Vagina (tissue), 2 donors: ENCODE data around the gene CPSF4.
A peak's percentile ranks its signal among the peaks of the same experiment; 100 is the strongest.

ENCODE experiments used
- POLR2A ChIP-seq, 2 donors: fragments of 450-650 bp; IDR thresholded peaks; one replicate each; pipeline ENCODE4 v1.6.1; 2017; ENCODE audit warnings: antibody characterized with exemption in 2 of 2, mild to moderate bottlenecking in 2 of 2, moderate library complexity in 2 of 2
- POLR2AphosphoS5 ChIP-seq, 2 donors: sonication (generic); formaldehyde crosslinking; IDR thresholded peaks; one replicate each; pipeline ENCODE4 v1.9.0; 2017; ENCODE audit warnings: antibody characterized with exemption in 2 of 2, mild to moderate bottlenecking in 2 of 2, low read depth in 1 of 2; ENCODE audit not compliant: insufficient read depth in 1 of 2
- TF ChIP-seq, protein P1 (sequence below), 3 experiments: fragments of 450-650 bp in 2 of 3; fragments of 200-600 bp in 1 of 3; sonication (generic) in 1 of 3; IDR thresholded peaks; one replicate each; pipeline ENCODE4 v1.5.1; 2017 to 2019; ENCODE audit warnings: antibody characterized with exemption in 3 of 3, mild to moderate bottlenecking in 2 of 3, moderate library complexity in 2 of 3

- TF ChIP-seq POLR2A (IDR thresholded peaks at IDR 0.05) (peak in 1 of 2 donors; percentile 64), POLR2AphosphoS5 (IDR thresholded peaks at IDR 0.05; ENCODE audit: insufficient read depth in 1 of 2, low read depth in 1 of 2) (peak; percentile 73 to 77)
- TF ChIP-seq, protein P1, sequence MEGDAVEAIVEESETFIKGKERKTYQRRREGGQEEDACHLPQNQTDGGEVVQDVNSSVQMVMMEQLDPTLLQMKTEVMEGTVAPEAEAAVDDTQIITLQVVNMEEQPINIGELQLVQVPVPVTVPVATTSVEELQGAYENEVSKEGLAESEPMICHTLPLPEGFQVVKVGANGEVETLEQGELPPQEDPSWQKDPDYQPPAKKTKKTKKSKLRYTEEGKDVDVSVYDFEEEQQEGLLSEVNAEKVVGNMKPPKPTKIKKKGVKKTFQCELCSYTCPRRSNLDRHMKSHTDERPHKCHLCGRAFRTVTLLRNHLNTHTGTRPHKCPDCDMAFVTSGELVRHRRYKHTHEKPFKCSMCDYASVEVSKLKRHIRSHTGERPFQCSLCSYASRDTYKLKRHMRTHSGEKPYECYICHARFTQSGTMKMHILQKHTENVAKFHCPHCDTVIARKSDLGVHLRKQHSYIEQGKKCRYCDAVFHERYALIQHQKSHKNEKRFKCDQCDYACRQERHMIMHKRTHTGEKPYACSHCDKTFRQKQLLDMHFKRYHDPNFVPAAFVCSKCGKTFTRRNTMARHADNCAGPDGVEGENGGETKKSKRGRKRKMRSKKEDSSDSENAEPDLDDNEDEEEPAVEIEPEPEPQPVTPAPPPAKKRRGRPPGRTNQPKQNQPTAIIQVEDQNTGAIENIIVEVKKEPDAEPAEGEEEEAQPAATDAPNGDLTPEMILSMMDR (IDR thresholded peaks at IDR 0.05): no peak
These were observed at the start of gene CPSF4, which contains the start of gene PTCD1 for GRCh38 chr7:99438573-99439480.
